Aorta (tissue), 4 donors: ENCODE data around the gene RDH12. TPM values are rescaled to one million over a fixed set of nuclear protein-coding genes. Genes with fewer than 3 reads are reported as not detected.

Source experiments
- polyA plus RNA-seq, 2 donors: library from polyadenylated mRNA; stranded (reverse); fragments of 200-250 nt; gene quantifications; one replicate each; pipeline ENCODE4 v1.2.3, GENCODE V29; 2013
- total RNA-seq, 2 donors: library from RNA; stranded (reverse); fragmentation: NEBNext Ultra II Directional; extraction: Animal tissue kit (Norgen Biotek cat#: 25700); gene quantifications; one replicate each; pipeline ENCODE4 v1.2.1, GENCODE V29; 2021
- donor health status: healthy with polysubstance abuse.
- donor health status: Bipolar disorder and iron deficiency.
- donor health status: DM: no; HTN: no; CAD: no.
- donor health status: DM: yes; HTN: yes; CAD: no.

Gene RDH12
- total and polyA plus RNA-seq, 4 donors, result 0.50 TPM; not detected in 3

Other genes with a start within 250 kb of the RDH12 start
- gene TMEM229B, start 213.2 kb upstream of the RDH12 start, total RNA-seq, result 1 to 10 TPM; 2.2 to 4.8 TPM
- 1 to 10 TPM in 1 of 2 donors, under 1 TPM in 1; 0.28 to 2.4 TPM for gene TMEM229B, start 213.2 kb upstream of the RDH12 start, polyA plus RNA-seq
- gene PLEKHH1, start 168.6 kb upstream of the RDH12 start, total RNA-seq, result 1 to 10 TPM; 1.6 to 3.9 TPM
- gene PLEKHH1, start 168.6 kb upstream of the RDH12 start, polyA plus RNA-seq, result 10 to 100 TPM in 1 of 2 donors, under 1 TPM in 1; 0.59 to 14.0 TPM
- gene PIGH, start 101.6 kb upstream of the RDH12 start, total RNA-seq, result 10 to 100 TPM; 17.9 to 18.0 TPM
- 10 to 100 TPM; 16.3 to 35.7 TPM for gene PIGH, start 101.6 kb upstream of the RDH12 start, polyA plus RNA-seq
- 1 to 10 TPM; 4.1 to 8.5 TPM for gene ARG2, start 82.0 kb upstream of the RDH12 start, total RNA-seq
- 1 to 10 TPM; 4.8 to 7.4 TPM for gene ARG2, start 82.0 kb upstream of the RDH12 start, polyA plus RNA-seq
- 10 to 100 TPM; 94.0 to 95.4 TPM for gene VTI1B, start 27.3 kb upstream of the RDH12 start, total RNA-seq
- gene VTI1B, start 27.3 kb upstream of the RDH12 start, polyA plus RNA-seq, result 100 to 1,000 TPM in 1 of 2 donors, 10 to 100 TPM in 1; 88.9 to 140 TPM
- 10 to 100 TPM; 34.8 to 38.7 TPM for gene RDH11, start 6.1 kb upstream of the RDH12 start, total RNA-seq
- gene RDH11, start 6.1 kb upstream of the RDH12 start, polyA plus RNA-seq, result 10 to 100 TPM; 24.2 to 36.9 TPM
- gene ZFYVE26, start 114.7 kb downstream of the RDH12 start, total RNA-seq, result 10 to 100 TPM; 21.9 to 34.9 TPM
- gene ZFYVE26, start 114.7 kb downstream of the RDH12 start, polyA plus RNA-seq, result 1 to 10 TPM; 5.9 to 6.2 TPM
- 10 to 100 TPM; 13.3 to 39.6 TPM for gene RAD51B, start 117.9 kb downstream of the RDH12 start, total RNA-seq
- gene RAD51B, start 117.9 kb downstream of the RDH12 start, polyA plus RNA-seq, result 1 to 10 TPM in 1 of 2 donors, not detected in 1; 2.8 TPM